Ovary (tissue), 9 donors: ENCODE results near the gene NCSTN. TPM values are rescaled to one million over a fixed set of nuclear protein-coding genes. Genes with fewer than 3 reads are reported as not detected.

Experiments
- DNase-seq, 5 donors: peaks; one replicate each; pipeline ENCODE4 v3.0.0-alpha.2; 2019 to 2020
- H3K27ac ChIP-seq, 2 donors: fragments of 200-600 bp; one replicate each; pipeline versions ENCODE4 v1.5.1 to v1.8.0; 2019 to 2022
- H3K27me3 ChIP-seq: fragments of 200-600 bp; one replicate; pipeline ENCODE4 v1.8.0; 2022
- H3K36me3 ChIP-seq: fragments of 200-600 bp; sonication (generic); one replicate; pipeline ENCODE4 v1.5.1; 2019
- H3K4me1 ChIP-seq: one replicate; pipeline ENCODE4 v1.8.1; 2013; ENCODE audit warnings: mild to moderate bottlenecking, moderate library complexity; ENCODE audit not compliant: insufficient read depth
- H3K4me3 ChIP-seq: fragments of 200-600 bp; sonication (generic); one replicate; pipeline ENCODE4 v1.5.1; 2017
- H3K9me3 ChIP-seq, 2 donors: fragments of 200-600 bp in 1 of 2; sonication (generic) in 1 of 2; one replicate each; pipeline versions ENCODE4 v1.5.1 to v1.8.1; 2013 to 2019; ENCODE audit warnings: mild to moderate bottlenecking in 1 of 2, moderate library complexity in 1 of 2
- CTCF ChIP-seq, 3 donors: fragments of 450-650 bp in 2 of 3; fragments of 200-600 bp in 1 of 3; IDR thresholded peaks; one replicate each; pipeline versions ENCODE4 v1.5.1 to v1.8.0; 2016 to 2022; ENCODE audit warnings: antibody characterized with exemption in 3 of 3, mild to moderate bottlenecking in 1 of 3
- EP300 ChIP-seq: sonication (generic); formaldehyde crosslinking; IDR thresholded peaks from one replicate; pipeline ENCODE4 v1.6.1; 2017; ENCODE audit warnings: antibody characterized with exemption
- POLR2A ChIP-seq: fragments of 450-650 bp; IDR thresholded peaks from one replicate; pipeline ENCODE4 v1.6.1; 2017; ENCODE audit warnings: antibody characterized with exemption, mild to moderate bottlenecking, moderate library complexity
- WGBS, 3 donors: extraction: QIAGEN DNeasy Blood & Tissue Kit in 1 of 3; methylation state at CpG; one replicate each; pipeline versions ENCODE4 v1.1.5 to v1.1.7; 2013 to 2017; 5-methylcytosine and 5-hydroxymethylcytosine counted together
- intact Hi-C, 4 donors: fragments of 100-400 bp; cut with DNase I; formaldehyde crosslinking; loops; one replicate each; pipeline versions ENCODE4 v1.11.0 to v1.15.1; 2022 to 2023
- polyA plus RNA-seq, 2 donors: library from polyadenylated mRNA; stranded (reverse); fragments of 200-250 nt in 1 of 2; fragments of 350-450 nt in 1 of 2; fragmentation: Illumina TruSeq in 1 of 2; extraction: RNeasy Lipid Tissue Mini Kit (QIAGEN cat#74804) in 1 of 2; gene quantifications; one replicate each; pipeline ENCODE4 v1.2.3, GENCODE V29; 2013 to 2014
- total RNA-seq, 7 donors: library from RNA; depleted of rRNA in 2 of 7; stranded (reverse); fragments of >200 nt in 2 of 7; fragmentation: NEBNext Ultra II Directional in 3 of 7; extraction: Animal tissue kit (Norgen Biotek cat#: 25700) in 3 of 7; gene quantifications; one replicate each; pipeline versions ENCODE4 v1.1.0 to v1.2.4, GENCODE V29; 2016 to 2023
- donor health status: DM: no; HTN: no; CAD: no; lungs with moderate emphysema.
- donor health status: DM: no; HTN: no; CAD: no.
- donor health status: Bipolar disorder and iron deficiency.
- donor health status: DM: yes; HTN: yes; CAD: no.
- donor health status: DM: no; HTN: no; CAD: no.
- donor health status: DM: yes; HTN: yes; CAD: no.

Gene NCSTN
- total and polyA plus RNA-seq, 9 donors = 35.2 to 234 (median 58.1) TPM

- Histone ChIP-seq H3K36me3 (no peaks in the 10 kb centered on the region), H3K4me1 (no peaks in the 10 kb centered on the region), H3K27ac (no peak overlapping the region), H3K27me3 (no peaks in the 10 kb centered on the region), H3K4me3 (no peak overlapping the region), H3K9me3 (no peaks in the 10 kb centered on the region)
- no peak for DNase-seq
- intact Hi-C loops = no loop called here
- TF ChIP-seq CTCF (IDR thresholded peaks at IDR 0.05) (no peak), EP300 (no peak), POLR2A (no peak)
Observed at GRCh38 chr1:160332516-160332915, 10.7 kb upstream of the NCSTN start.

- 84 to 87% (median 87%) methylated on average over 4 of the region's 4 CpGs for WGBS, 3 donors
- no peak overlapping the region for H3K4me3 ChIP-seq
- no peaks in the 10 kb centered on the region for H3K9me3 ChIP-seq
- H3K27me3 ChIP-seq = no peaks in the 10 kb centered on the region
- H3K4me1 ChIP-seq = no peaks in the 10 kb centered on the region
- H3K27ac ChIP-seq = no peak overlapping the region
- intact Hi-C loops = no loop called here
- no peak for DNase-seq
- TF ChIP-seq POLR2A (no peak), CTCF (IDR thresholded peaks at IDR 0.05) (no peak), EP300 (no peak)
- H3K36me3 ChIP-seq = no peaks in the 10 kb centered on the region
Observed at GRCh38 chr1:160338580-160338979, 4.6 kb upstream of the NCSTN start.

DNA sequence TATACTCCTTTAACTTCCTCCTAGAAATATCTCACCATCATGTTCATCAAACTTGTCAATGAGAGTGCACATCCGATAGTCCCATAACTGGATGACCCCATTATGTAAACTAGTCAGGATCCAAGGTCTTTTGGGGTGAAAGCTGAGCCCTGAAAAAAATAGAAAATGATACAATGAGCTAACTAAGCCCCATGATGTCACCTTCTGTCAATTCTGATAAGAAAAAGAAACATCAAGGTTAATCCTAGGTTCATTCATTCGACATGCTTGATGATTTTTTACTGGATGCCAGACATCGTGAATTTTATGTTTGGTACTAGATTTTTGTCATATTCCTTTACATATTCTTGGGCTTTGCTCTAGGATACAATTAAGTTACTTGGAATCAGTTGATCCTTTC, 3.0 kb upstream of the NCSTN start:
- intact Hi-C loops = no loop called here
- no peaks in the 10 kb centered on the region for H3K4me1 ChIP-seq
- DNase-seq = no peak

DNA sequence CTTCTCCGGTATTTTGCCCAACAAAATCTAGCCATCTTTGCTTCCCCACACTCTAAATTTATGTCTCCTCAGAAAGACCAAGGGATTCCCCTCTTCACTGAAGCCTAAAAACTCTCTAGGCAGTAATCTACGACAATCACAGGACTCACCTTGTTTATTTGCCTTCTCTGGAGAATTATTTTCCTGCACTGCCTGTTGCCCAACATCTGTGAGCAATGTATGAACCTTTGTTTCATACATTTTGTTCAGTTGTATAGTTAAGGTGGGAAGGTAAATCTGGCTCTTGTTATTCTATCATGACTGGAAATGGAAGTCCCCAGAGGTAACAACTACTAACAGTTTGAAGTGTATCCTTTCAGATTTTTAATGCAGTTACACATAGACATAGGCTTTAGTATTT, 2.3 kb upstream of the NCSTN start:
- no peak for DNase-seq
- no peaks in the 10 kb centered on the region for H3K27me3 ChIP-seq
- TF ChIP-seq CTCF (IDR thresholded peaks at IDR 0.05) (no peak), POLR2A (no peak), EP300 (no peak)
- H3K36me3 ChIP-seq = no peaks in the 10 kb centered on the region
- intact Hi-C loops = no loop called here
- no peak overlapping the region for H3K27ac ChIP-seq
- H3K4me3 ChIP-seq = no peak overlapping the region
- whole genome bisulfite sequencing, 3 donors = 59 to 71% (median 60%) methylated on average over 2 of the region's 2 CpGs
- H3K9me3 ChIP-seq = no peaks in the 10 kb centered on the region
- no peaks in the 10 kb centered on the region for H3K4me1 ChIP-seq

More for the DNA sequence above, 3.0 kb upstream of the NCSTN start:
- no peak overlapping the region for H3K4me3 ChIP-seq
- H3K36me3 ChIP-seq = no peaks in the 10 kb centered on the region
- TF ChIP-seq EP300 (no peak), CTCF (IDR thresholded peaks at IDR 0.05) (no peak), POLR2A (no peak)
- no peaks in the 10 kb centered on the region for H3K9me3 ChIP-seq
- WGBS, 3 donors = 74 to 80% (median 80%) methylated on average over 3 of the region's 3 CpGs
- H3K27ac ChIP-seq = no peak overlapping the region
- H3K27me3 ChIP-seq = no peaks in the 10 kb centered on the region

- intact Hi-C loops = no loop called here
Observed at GRCh38 chr1:160342526-160342925, 657 bp upstream of the NCSTN start.

More at GRCh38 chr1:160342526-160342925, 657 bp upstream of the NCSTN start:
- no peaks in the 10 kb centered on the region for H3K4me1 ChIP-seq
- no peaks in the 10 kb centered on the region for H3K9me3 ChIP-seq
- 0% methylated on average over 7 of the region's 7 CpGs for WGBS, 3 donors
- H3K27me3 ChIP-seq = no peaks in the 10 kb centered on the region
- DNase-seq = no peak
- TF ChIP-seq POLR2A (no peak), EP300 (no peak), CTCF (IDR thresholded peaks at IDR 0.05) (no peak)
- peak overlapping the region; percentile 94 for H3K4me3 ChIP-seq
- no peaks in the 10 kb centered on the region for H3K36me3 ChIP-seq
- peak overlapping the region; percentile 74 to 80 for H3K27ac ChIP-seq
